HL-60 (cell line): ENCODE data around the gene PTGES.

Source experiments
- CTCF ChIP-seq: IDR thresholded peaks from one replicate; pipeline ENCODE4 v1.5.1; 2011; ENCODE audit warnings: low read length, control low read depth, inconsistent platforms; ENCODE audit not compliant: insufficient read depth
- POLR2AphosphoS5 ChIP-seq: IDR thresholded peaks from 2 replicates; pipeline ENCODE4 v1.6.1; 2012; ENCODE audit warnings: low read depth
- SPI1 ChIP-seq: IDR thresholded peaks from 2 replicates; pipeline ENCODE4 v1.6.1; 2012; ENCODE audit warnings: low read depth, mild to moderate bottlenecking, borderline replicate concordance

GRCh38 chr9:129765764-129766317 lies 13.0 kb upstream of the PTGES start:
- TF ChIP-seq SPI1 (no peak), CTCF (no peak), POLR2AphosphoS5 (no peak)
